Stimulated activated naive CD4-positive, alpha-beta T cell (primary cell): Measurements from ENCODE around the gene ASIC2.
A peak's percentile ranks its signal among the peaks of the same experiment; 100 is the strongest.

ENCODE experiments used
- DNase-seq, 6 experiments: peaks; one replicate each; lab custom pipeline; 2025; lab: John Stamatoyannopoulos, UW

The ASIC2 gene

DNA sequence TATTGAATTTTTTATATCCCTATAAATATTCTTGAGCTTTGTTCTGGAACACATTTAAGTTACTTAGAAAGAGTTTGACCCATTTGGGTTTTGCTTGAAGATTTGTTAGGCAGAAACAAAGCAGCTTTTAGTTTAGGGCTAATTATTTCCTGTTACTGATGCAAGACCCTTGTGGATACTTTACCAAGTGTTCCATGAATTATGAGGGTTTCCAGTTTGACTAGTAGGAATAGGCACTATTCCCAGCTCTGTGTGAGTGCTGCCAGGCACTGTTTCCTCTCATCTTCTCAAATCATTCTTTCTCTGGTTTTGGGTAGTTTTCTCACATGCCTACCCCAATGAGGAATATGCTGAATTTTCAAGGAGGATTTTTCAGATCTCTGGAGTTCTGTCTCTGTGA, 221.4 kb downstream of the ASIC2 start:
- no peak for DNase-seq

DNA sequence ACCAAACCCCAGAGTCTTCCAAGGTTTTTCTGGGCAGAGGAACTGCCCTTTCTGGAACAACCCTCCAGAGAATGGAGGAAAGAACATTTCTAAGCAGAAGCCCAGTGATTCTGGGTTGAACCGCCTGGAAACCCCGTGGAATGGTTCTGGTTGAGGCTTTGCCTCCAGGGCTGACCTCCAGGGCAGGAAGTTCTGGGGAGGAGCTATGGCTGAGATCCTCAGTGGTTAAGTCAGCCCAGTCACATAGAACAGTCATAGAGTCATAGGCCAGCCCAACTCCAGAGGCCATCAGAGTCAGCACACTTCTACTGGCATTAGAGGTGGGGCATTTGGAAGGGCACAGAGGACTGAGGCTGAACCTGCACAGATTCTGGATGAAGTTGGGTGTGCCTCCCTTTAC, 235.5 kb downstream of the ASIC2 start:
- DNase-seq = no peak

DNA sequence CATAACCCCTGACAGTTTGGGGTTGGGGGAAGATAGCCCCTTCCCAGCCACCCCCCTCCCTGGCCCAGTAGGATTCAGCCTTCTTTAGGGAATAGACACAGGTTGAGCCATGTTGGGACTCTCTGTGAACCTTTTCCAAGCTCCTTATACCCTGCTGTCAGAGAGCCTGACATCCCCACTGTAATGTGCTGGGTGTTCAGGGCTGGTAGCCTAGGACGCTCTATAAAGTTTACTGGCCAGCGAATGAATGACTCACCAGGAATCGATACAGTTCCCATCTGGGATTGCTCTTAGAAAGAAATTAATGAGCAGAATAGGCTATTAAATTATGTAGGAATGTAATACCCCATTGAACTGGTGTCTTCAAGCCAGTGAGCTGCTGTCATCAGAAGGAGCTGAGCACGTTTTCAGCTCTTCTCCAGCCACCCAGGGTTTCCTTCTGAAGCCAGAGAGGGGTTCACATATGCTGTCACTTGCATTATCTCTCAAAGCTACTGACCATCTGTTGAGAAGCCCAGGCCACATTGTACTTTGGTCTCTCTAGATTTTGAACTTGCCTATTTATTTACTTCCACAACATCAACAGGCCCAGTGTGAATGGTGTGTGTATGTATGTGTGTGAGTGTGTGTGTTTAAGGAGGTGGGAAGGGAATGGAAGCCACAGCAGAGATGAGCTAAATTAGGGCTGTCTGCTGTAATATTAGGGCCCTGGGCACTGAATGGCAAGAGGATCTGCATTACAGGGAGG, 236.5 kb downstream of the ASIC2 start:
- DNase-seq = no peak

GRCh38 chr17:33055746-33056145, 237.3 kb downstream of the ASIC2 start:
- DNase-seq = no peak

DNA sequence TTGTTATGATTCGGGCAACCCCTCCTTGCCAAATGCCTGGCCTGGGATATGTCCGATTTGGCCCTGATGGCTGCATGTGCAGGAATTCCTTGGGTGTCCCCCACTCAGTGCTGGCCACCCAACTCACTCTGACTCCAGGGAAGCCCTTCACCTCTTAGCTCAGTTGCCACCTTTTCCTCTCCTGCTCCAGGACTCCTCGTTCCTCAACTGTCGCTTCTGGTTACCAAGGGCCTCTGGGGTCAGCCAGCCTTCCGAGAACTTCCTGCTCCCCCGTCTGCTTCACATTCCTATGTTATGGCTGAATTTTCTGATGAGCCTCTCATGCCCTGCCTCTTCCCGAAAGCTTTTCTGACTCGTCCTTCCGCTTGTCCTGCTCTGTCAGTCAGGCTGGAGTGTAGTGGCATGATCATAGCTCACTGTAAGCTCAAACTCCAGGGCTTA, 237.9 kb downstream of the ASIC2 start:
- DNase-seq = no peak

DNA sequence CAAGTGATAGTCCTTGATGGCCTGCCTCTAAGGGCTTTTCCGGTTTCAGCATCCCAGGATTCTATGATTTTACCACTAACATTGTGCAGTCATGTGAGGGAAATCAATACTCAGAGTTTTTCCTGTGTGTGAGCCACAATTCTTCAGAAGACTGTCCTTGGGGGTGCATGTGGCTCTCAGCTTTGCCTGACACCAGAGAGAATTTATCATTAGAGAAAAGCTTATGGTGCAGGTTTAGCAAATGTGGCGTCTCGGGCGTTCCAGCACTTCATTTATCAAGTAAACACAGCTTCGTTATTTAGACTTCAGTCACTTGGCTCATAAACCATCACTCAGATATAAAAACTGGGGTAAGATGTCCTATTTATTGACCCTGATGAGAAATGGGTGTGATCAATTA, 238.7 kb downstream of the ASIC2 start:
- no peak for DNase-seq

DNA sequence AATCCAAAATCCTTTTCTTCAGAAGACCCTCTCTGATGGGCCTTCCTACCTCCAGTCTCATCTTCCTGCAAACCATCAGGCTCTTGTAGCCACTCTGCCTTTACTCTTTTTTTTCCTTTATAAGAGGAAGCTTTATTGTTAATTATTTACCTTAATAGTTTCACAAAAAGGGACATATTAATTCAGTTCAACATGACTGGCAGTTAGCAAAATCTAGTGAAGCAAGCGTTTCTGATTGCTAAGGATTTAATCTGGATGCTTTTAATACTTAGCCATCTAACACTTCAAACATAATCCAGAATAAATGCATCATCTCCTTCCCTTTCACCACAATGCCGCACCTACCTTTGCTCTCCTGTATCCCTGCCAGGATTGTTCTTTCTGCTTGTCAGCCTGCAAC, 239.4 kb downstream of the ASIC2 start:
- DNase-seq = no peak

- no peak for DNase-seq
Measured at GRCh38 chr17:33052856-33053255, 240.2 kb downstream of the ASIC2 start.

GRCh38 chr17:33050611-33051140, 242.4 kb downstream of the ASIC2 start:
- DNase-seq = no peak

DNA sequence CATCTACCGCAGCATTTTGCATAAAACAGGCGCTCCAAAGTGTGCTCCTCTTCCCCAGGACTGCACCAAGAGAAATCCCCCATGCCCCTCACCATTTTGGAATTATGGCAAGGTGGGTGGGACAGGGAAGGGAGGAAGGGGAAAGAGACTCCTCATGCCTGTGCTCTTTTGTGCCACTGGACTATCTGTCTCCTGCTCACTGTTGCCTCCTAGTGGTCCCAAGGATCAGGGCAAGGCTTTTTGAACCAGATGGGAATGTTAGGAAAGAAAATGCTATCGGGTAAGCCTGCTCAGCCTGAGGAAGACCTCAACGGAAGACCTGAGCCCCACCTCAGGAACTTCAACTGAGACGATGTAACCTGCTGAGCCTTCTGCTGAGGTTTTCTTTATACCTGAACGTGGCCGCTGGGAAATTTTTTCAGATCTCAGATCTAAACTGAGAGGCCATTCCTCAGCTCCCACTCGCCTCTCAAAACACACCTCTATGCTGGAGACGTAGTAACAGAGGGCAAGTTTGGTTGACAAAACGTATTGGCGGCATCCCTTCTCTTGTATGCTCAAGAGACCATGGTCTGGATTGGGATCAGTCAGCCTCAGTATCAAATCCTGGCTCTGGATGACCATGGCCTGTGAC, 243.2 kb downstream of the ASIC2 start:
- DNase-seq = peak in 2 of 6 experiments; percentile 1 to 4

- no peak for DNase-seq
Measured at GRCh38 chr17:33046361-33047255, 246.5 kb downstream of the ASIC2 start.

DNA sequence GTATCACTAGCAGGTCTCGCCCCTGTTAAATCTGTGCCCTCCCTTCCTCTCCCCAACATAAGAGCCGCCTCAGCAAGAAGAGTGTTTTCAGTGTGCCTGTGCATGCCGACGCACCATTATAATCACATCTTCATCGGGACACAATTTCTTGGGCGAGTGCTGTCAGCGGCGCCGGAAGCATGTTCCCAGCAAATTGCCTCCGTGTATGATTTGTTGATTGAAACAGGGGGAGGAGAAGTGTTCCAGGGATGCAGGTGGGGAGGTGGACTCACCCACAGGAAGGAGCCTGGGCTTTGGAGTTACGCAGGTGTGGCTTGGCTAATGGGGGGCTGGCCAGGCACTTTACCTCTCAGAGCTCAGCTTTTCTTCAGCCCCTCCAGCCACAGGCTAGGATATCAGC, 247.9 kb downstream of the ASIC2 start:
- DNase-seq = no peak

GRCh38 chr17:33044771-33045170, 248.3 kb downstream of the ASIC2 start:
- no peak for DNase-seq

DNA sequence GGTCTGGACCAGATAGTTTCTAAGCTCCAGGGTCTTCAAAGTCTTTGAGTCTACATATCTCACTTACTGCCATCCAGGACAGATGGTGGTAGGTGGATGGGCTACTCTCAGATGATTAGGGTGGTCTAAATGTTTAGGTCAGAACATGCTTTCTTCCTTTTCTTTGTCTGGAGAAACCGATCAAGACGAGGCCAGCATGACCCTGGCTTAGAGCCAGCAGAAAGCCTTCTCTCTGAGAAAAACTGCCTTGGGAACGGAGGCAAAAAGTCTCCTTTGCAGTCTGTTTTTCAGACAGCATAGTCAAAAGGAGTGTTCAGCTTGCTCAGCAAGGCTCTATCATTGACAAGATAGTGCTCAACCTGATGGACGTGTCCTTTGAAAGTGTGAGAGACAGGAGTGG, 252.6 kb downstream of the ASIC2 start:
- DNase-seq = no peak

GRCh38 chr17:33039874-33040273, 253.2 kb downstream of the ASIC2 start:
- DNase-seq = no peak

DNA sequence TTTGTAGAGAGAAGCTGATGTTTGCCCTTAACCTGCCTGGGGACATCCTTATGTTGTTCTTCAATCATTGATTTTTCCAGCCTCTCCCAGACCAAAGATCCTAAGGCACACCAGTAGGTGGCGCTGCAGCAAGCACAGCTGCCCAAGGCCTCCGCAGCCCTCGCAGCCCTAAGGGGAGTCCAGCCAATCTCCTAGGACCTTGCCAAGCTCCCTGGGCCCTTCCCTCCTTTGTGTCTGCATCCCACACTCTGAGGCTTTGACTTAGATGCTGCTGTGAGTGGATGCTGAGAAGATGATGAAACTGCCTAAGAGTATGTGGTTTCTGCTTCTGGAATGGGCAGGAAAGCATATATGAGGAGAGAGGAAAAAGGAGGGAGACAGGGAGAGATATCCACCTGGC, 254.4 kb downstream of the ASIC2 start:
- DNase-seq = no peak

DNA sequence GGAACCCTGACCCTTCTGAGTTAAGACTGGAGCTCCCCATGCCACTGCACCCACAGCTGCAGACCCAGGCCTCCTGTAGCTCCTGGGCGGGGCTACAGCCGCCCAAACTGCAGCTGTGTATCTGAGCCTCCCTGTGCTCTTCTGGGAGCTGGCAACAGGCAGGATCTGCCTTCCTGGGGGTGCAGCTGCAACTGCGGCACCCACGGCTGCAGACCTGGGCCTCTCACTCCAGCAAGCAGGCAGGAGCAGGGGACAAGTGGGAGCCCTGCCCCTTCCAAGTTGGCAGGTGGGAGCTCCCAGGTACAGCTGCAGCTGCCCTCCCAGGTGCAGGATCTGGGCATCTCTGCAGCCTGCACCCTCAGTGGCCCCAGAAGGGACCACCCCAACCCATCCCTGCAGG, 259.9 kb downstream of the ASIC2 start:
- no peak for DNase-seq

DNA sequence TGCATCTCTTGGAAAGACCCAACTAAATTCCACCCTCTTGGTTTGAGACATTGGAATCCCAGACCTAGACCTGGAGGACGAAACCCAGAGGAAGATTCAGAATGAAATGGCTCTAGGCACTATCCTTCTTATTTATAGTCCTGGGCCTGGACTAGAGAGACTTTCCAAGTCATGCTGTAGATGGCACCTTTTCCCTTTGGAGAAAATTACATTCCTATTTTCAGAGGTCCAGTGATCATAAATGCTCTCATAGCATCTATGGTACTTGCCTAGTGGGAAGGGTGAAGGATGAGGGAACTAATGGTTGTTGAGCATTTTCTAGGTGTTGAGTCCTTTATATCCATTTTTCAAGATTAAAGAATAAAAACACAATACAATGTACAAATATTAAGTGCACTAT, 264.3 kb downstream of the ASIC2 start:
- no peak for DNase-seq

GRCh38 chr17:33028061-33028460, 265.0 kb downstream of the ASIC2 start:
- no peak for DNase-seq

DNA sequence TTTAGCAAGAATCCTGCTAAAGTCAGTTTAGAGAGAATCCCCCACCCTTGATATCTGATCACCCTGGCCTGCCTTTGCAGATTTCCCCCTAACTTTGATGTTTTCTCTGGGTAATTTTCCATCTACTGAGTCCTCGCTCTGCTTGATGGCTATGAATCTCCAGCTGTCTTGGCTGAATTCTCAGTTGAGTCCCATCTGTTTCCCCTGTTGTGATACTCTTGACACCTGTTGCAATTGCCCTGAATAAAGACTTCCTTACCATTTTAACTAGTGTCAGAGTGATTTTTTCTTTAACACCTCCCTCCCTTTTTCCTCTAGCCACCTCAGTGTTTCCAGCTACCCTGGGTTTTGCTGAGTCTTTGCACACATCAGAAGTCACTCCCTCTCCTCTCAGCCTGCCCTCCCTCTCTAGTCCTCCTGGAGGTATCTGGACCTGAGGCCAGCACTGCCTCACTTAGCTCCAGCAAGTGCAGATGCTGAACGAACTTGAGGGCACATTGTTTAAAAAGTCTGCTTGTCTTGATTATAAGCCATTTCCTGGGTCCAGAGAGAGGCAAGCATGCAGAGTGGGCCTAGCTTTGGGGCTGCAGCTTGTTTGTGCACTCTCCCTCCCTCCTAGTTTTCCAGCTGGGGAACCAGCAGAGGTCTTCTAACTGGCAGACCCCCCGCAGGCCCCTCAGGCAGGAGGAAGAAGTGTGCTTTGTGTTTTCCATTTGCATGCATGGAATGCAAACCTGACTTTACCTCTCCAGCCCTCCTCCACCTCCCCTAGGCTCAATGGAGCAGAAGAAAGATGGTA, 268.2 kb downstream of the ASIC2 start:
- DNase-seq = no peak

DNA sequence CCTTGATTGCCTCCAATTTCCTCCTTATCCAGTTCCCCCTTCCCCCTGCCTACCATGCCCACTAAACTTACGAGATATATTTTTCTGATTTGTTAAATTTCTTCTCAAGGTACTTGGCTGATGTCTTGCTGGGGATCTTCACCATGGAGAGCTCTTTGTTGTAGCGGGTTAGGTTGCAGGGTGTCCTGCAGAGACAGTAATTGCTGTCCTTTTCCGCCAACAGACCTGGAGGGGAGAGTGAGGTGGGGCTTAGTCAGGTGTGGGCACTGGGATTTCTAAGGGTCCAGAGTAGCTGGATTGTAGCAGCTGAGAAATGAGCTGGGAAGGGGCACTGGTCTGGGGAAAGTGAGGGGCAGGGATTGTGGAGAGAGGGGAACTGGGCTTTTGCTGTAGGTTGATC, 269.3 kb downstream of the ASIC2 start:
- DNase-seq = no peak
